Esophagus muscularis mucosa (tissue), 4 donors: Measurements from ENCODE around the gene SLC2A8. TPM values are rescaled to one million over a fixed set of nuclear protein-coding genes. Genes with fewer than 3 reads are reported as not detected.

Experiments
- DNase-seq: peaks from one replicate; pipeline ENCODE4 v3.0.0-alpha.2; 2017; ENCODE audit errors: extremely low spot score
- H3K27ac ChIP-seq, 4 donors: fragments of 200-600 bp; sonication (generic); replicated peaks in 1 of 4; 1 replicate in 3 of 4; 2 replicates in 1 of 4; pipeline ENCODE4 v1.5.1; 2016 to 2019; ENCODE audit warnings: mild to moderate bottlenecking in 1 of 4
- H3K27me3 ChIP-seq, 4 donors: fragments of 200-600 bp; sonication (generic); one replicate each; pipeline versions ENCODE4 v1.5.1 to v1.6.0; 2016 to 2019
- H3K36me3 ChIP-seq, 4 donors: fragments of 200-600 bp; sonication (generic); one replicate each; pipeline ENCODE4 v1.5.1; 2016 to 2019
- H3K4me1 ChIP-seq, 4 donors: fragments of 200-600 bp; sonication (generic); one replicate each; pipeline ENCODE4 v1.5.1; 2016 to 2019
- H3K4me3 ChIP-seq, 4 donors: fragments of 200-600 bp; sonication (generic); 1 replicate in 2 of 4; 2 replicates in 2 of 4; pipeline ENCODE4 v1.5.1; 2016 to 2019; ENCODE audit warnings: mild to moderate bottlenecking in 4 of 4, moderate library complexity in 1 of 4
- H3K9me3 ChIP-seq, 4 donors: fragments of 200-600 bp; sonication (generic); 1 replicate in 3 of 4; 2 replicates in 1 of 4; pipeline ENCODE4 v1.5.1; 2016 to 2019
- EP300 ChIP-seq: sonication (generic); formaldehyde crosslinking; IDR thresholded peaks from one replicate; pipeline ENCODE4 v1.6.1; 2017; ENCODE audit warnings: antibody characterized with exemption
- POLR2A ChIP-seq: fragments of 450-650 bp; IDR thresholded peaks from one replicate; pipeline ENCODE4 v1.6.1; 2017; ENCODE audit warnings: antibody characterized with exemption, moderate library complexity, mild to moderate bottlenecking, low read depth
- POLR2AphosphoS5 ChIP-seq, 2 donors: sonication (generic); formaldehyde crosslinking; IDR thresholded peaks; one replicate each; pipeline ENCODE4 v1.6.1; 2017; ENCODE audit warnings: antibody characterized with exemption in 2 of 2
- WGBS: methylation state at CpG from one replicate; pipeline ENCODE4 v1.1.5; 2018; 5-methylcytosine and 5-hydroxymethylcytosine counted together
- intact Hi-C: fragments of 100-400 bp; cut with DNase I; formaldehyde crosslinking; loops from one replicate; pipeline ENCODE4 v1.15.1; 2023
- small RNA-seq, 3 donors: library from RNA; depleted of rRNA; stranded (forward); fragments of <200 nt; gene quantifications; one replicate each; pipeline ENCODE3, GENCODE V24; 2016
- total RNA-seq, 4 donors: library from RNA; depleted of rRNA; stranded (reverse); fragments of >200 nt; gene quantifications; one replicate each; pipeline versions ENCODE4 v1.1.0 to v1.2.1, GENCODE V29; 2016
- TF ChIP-seq, protein P1 (sequence below), 3 experiments: fragments of 200-600 bp in 2 of 3; fragments of 450-650 bp in 1 of 3; sonication (generic) in 2 of 3; IDR thresholded peaks; one replicate each; pipeline ENCODE4 v1.5.1; 2017 to 2019; ENCODE audit warnings: antibody characterized with exemption in 3 of 3, mild to moderate bottlenecking in 2 of 3, moderate library complexity in 1 of 3

The SLC2A8 gene
- total RNA-seq, 4 donors from 2014 or later = 27.0 to 34.5 (median 31.7) TPM

DNA sequence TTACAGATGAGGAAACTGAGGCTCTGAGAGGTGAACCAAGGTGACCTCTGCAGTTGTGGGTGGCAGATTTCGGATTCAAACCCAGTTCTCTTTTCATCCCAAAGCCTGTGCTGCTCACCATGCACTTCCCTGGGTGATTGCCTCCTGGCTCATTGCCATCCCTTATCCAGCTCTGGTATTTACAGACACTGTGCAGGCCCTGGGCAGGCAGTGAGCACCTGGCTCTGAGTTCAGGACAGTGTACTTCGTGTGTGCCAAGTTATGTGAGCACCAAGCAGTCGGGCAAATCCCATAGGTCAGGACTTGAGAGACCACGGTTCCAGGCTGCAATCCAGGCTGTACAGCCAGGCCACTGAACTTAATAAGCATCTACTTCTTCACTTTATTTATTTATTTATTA lies 55.7 kb downstream of the SLC2A8 start:
- H3K36me3 ChIP-seq = peaks cover 24 to 60% (median 52%) of the 10 kb centered on the region in 4 donors
- no peak for DNase-seq
- intact Hi-C loops = no loop called here

DNA sequence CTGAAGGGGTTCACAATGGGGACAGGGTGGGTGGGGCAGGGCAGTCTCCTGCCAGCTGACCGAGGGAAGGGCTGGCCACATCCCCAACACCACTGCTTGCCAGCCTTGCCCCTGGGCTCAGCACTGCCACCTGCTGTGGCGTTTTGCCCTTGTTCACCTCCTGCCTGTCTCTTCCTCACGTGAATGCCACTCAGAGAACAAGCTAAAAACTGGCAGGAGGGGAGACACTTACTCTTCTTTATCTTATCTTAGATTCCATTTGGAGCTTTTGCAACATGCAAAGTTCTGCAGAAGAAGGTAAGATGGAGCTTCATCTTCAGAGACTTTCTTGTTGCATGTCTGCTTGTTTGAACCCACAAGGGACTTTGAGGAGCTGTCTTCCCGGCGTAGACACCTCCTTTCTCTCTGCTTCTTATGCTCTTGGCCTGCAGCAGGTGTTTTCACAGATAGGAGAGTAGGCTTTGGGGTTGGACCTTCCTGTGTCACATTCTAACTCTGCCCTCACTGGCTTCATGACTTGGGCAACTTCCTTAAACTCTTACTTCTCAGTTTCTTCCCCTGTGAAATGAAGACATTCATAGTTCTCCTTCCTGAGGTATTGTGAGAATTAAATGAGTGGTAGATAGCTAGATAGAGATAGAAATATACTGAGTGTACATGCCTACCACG lies 58.5 kb downstream of the SLC2A8 start:
- H3K36me3 ChIP-seq = peaks cover 22 to 61% (median 54%) of the 10 kb centered on the region in 4 donors

More for the DNA sequence above, 55.7 kb downstream of the SLC2A8 start:
- peak overlapping the region; percentile 81 to 96 (median 82) for H3K4me3 ChIP-seq
- H3K9me3 ChIP-seq = no peaks in the 10 kb centered on the region
- 47% methylated on average over 4 of the region's 4 CpGs for WGBS
- H3K4me1 ChIP-seq = peaks cover 41 to 55% (median 45%) of the 10 kb centered on the region in 4 donors
- H3K27ac ChIP-seq = peak overlapping the region; percentile 93 to 96 (median 95)
- H3K27me3 ChIP-seq = no peaks in the 10 kb centered on the region
- TF ChIP-seq POLR2A (no peak), EP300 (no peak), POLR2AphosphoS5 (IDR thresholded peaks at IDR 0.05) (peak in 1 of 2 donors; percentile 67)
- TF ChIP-seq, protein P1, sequence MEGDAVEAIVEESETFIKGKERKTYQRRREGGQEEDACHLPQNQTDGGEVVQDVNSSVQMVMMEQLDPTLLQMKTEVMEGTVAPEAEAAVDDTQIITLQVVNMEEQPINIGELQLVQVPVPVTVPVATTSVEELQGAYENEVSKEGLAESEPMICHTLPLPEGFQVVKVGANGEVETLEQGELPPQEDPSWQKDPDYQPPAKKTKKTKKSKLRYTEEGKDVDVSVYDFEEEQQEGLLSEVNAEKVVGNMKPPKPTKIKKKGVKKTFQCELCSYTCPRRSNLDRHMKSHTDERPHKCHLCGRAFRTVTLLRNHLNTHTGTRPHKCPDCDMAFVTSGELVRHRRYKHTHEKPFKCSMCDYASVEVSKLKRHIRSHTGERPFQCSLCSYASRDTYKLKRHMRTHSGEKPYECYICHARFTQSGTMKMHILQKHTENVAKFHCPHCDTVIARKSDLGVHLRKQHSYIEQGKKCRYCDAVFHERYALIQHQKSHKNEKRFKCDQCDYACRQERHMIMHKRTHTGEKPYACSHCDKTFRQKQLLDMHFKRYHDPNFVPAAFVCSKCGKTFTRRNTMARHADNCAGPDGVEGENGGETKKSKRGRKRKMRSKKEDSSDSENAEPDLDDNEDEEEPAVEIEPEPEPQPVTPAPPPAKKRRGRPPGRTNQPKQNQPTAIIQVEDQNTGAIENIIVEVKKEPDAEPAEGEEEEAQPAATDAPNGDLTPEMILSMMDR (IDR thresholded peaks at IDR 0.05) = no peak

DNA sequence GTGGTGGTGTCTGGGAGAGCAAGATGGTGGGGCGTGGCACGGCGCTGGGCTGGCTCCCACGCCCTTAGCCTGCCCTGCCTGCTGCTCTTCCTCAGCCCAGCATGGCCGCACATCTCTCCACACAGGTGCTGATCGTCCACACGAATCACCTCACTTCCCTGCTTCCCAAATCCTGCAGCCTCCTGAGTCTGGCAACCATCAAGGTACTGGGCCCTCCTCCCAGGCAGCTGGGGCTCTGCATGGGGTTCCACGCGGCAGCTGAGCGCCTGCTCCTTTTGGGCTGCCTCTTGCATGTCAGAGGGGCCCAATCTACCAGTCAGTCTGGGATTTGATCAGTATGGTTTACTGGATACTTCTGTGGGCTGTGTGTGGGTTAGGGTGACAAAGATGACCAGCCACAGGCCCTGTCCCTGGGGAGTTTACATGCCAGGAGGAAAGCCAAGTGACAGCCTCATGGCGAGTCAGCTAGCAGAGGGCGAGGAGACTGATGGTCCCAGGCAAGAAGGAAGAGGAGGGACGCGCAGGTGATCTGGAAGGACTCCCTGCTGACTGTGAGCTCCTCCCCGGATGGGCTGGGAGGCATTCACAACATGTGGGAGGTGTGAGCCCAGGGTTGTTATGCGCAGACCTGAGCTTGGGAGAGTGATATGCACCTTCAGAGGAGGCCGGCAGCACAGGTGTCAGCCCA lies 60.4 kb downstream of the SLC2A8 start:
- Histone ChIP-seq H3K27ac (no peak overlapping the region), H3K4me3 (no peak overlapping the region), H3K27me3 (no peaks in the 10 kb centered on the region), H3K9me3 (no peaks in the 10 kb centered on the region), H3K36me3 (peaks cover 36 to 80% (median 71%) of the 10 kb centered on the region in 4 donors), H3K4me1 (peaks cover 12 to 29% (median 16%) of the 10 kb centered on the region in 4 donors)
- intact Hi-C loops = no loop called here
- WGBS = 90% methylated on average over 17 of the region's 17 CpGs
- no peak for DNase-seq
- TF ChIP-seq EP300 = no peak

More for the DNA sequence above, 58.5 kb downstream of the SLC2A8 start:
- H3K27ac ChIP-seq = no peak overlapping the region
- TF ChIP-seq, protein P1 (IDR thresholded peaks at IDR 0.05) = peak in 1 of 3 experiments; percentile 14
- TF ChIP-seq POLR2AphosphoS5 (IDR thresholded peaks at IDR 0.05) = no peak
- intact Hi-C loops = no loop called here
- 69% methylated on average over 6 of the region's 6 CpGs for WGBS
- H3K4me1 ChIP-seq = peaks cover 18 to 36% (median 24%) of the 10 kb centered on the region in 4 donors
- H3K9me3 ChIP-seq = no peaks in the 10 kb centered on the region
- H3K27me3 ChIP-seq = no peaks in the 10 kb centered on the region
- DNase-seq = no peak
- no peak overlapping the region for H3K4me3 ChIP-seq

Small RNAs within 50 kb of the gene (small RNA-seq; reads per million reads assigned to genes)
- 123 to 224 (median 126) reads per million in 3 donors for gene SNORA65

Other genes starting within 250 kb of the SLC2A8 start
- gene GARNL3, start 132.4 kb upstream of the SLC2A8 start, total RNA-seq = 10 to 100 TPM in 3 of 4 donors, 1 to 10 TPM in 1; 8.9 to 17.9 (median 12.2) TPM
- gene ZNF79, start 27.2 kb downstream of the SLC2A8 start, total RNA-seq = 10 to 100 TPM in 3 of 4 donors, 1 to 10 TPM in 1; 8.3 to 12.8 (median 11.2) TPM
- gene RPL12, start 54.2 kb downstream of the SLC2A8 start, total RNA-seq = 1,000 to 10,000 TPM in 3 of 4 donors, 100 to 1,000 TPM in 1; 880 to 2,334 (median 1,732) TPM
- 10 to 100 TPM; 13.6 to 26.2 (median 18.8) TPM for gene LRSAM1, start 54.3 kb downstream of the SLC2A8 start, total RNA-seq
- gene STXBP1, start 215.1 kb downstream of the SLC2A8 start, total RNA-seq = 10 to 100 TPM; 17.2 to 34.0 (median 19.8) TPM